GM23338 (cell line): ENCODE results near the gene MRNIP. TPM values are rescaled to one million over a fixed set of nuclear protein-coding genes. Genes with fewer than 3 reads are reported as not detected.

Experiments used
- ATAC-seq: fragments of 200-7000 bp; cut with Tn5 transposase; 3 replicates; pipeline ENCODE4 v1.9.1; 2020
- DNase-seq: peaks from one replicate; pipeline ENCODE4 v3.0.0-alpha.2; 2015; ENCODE audit warnings: low spot score
- H2AFZ ChIP-seq: fragments of 200-600 bp; sonication (generic); 2 replicates; pipeline ENCODE4 v1.8.0; 2016; ENCODE audit warnings: antibody characterized with exemption, mild to moderate bottlenecking, moderate library complexity
- H3F3A ChIP-seq: fragments of 200-600 bp; sonication (generic); replicated peaks from 2 replicates; pipeline ENCODE4 v1.8.0; 2017; ENCODE audit warnings: antibody characterized with exemption, mixed run types, low read depth
- H3K27ac ChIP-seq: fragments of 200-600 bp; sonication (generic); 2 replicates; pipeline ENCODE4 v1.6.1; 2016; ENCODE audit warnings: low read depth
- H3K27me3 ChIP-seq: fragments of 200-600 bp; sonication (generic); 2 replicates; pipeline ENCODE4 v1.8.0; 2016; ENCODE audit warnings: mild to moderate bottlenecking, mixed run types, moderate library complexity; ENCODE audit not compliant: insufficient read depth
- H3K36me3 ChIP-seq: fragments of 200-600 bp; sonication (generic); 2 replicates; pipeline ENCODE4 v1.8.0; 2016; ENCODE audit warnings: mild to moderate bottlenecking; ENCODE audit not compliant: insufficient read depth
- H3K4me1 ChIP-seq: fragments of 200-600 bp; sonication (generic); 2 replicates; pipeline ENCODE4 v1.8.0; 2016; ENCODE audit warnings: mild to moderate bottlenecking, moderate library complexity; ENCODE audit not compliant: insufficient read depth
- H3K4me2 ChIP-seq: fragments of 200-600 bp; sonication (generic); 2 replicates; pipeline ENCODE4 v1.7.1; 2017; ENCODE audit warnings: mixed run types
- H3K4me3 ChIP-seq: fragments of 200-600 bp; sonication (generic); 2 replicates; pipeline ENCODE4 v1.6.1; 2016; ENCODE audit warnings: mixed run types
- H3K79me2 ChIP-seq: fragments of 200-600 bp; sonication (generic); replicated peaks from 2 replicates; pipeline ENCODE4 v1.8.0; 2017; ENCODE audit warnings: mild to moderate bottlenecking; ENCODE audit not compliant: insufficient read depth
- H3K9me2 ChIP-seq: fragments of 200-600 bp; sonication (generic); 2 replicates; pipeline ENCODE4 v1.8.0; 2017; ENCODE audit not compliant: insufficient read depth
- H4K20me1 ChIP-seq: fragments of 200-600 bp; sonication (generic); replicated peaks from 2 replicates; pipeline ENCODE4 v1.8.0; 2017; ENCODE audit warnings: mild to moderate bottlenecking; ENCODE audit not compliant: insufficient read depth
- H3K27ac Mint-ChIP-seq: 2 replicates; pipeline ENCODE4 v1.8.0; 2020; ENCODE audit warnings: inconsistent platforms, mild to moderate bottlenecking, moderate library complexity, mixed read lengths
- H3K27me3 Mint-ChIP-seq: 3 replicates; pipeline ENCODE4 v1.8.0; 2022; ENCODE audit warnings: low read depth, mild to moderate bottlenecking, moderate library complexity, mixed read lengths, inconsistent platforms; ENCODE audit not compliant: insufficient read depth, poor library complexity
- H3K36me3 Mint-ChIP-seq: 3 replicates; pipeline ENCODE4 v1.8.0; 2021; ENCODE audit warnings: low read depth, mild to moderate bottlenecking, inconsistent platforms, moderate library complexity, mixed read lengths
- H3K4me1 Mint-ChIP-seq: 3 replicates; pipeline ENCODE4 v1.8.0; 2020; ENCODE audit warnings: mild to moderate bottlenecking, inconsistent platforms, mixed read lengths
- H3K4me3 Mint-ChIP-seq: 3 replicates; pipeline ENCODE4 v1.8.0; 2021; ENCODE audit warnings: moderate library complexity, mild to moderate bottlenecking, inconsistent platforms, mixed read lengths
- H3K9me3 Mint-ChIP-seq: 3 replicates; pipeline ENCODE4 v1.8.0; 2020; ENCODE audit warnings: moderate library complexity, mild to moderate bottlenecking, inconsistent platforms, mixed read lengths
- CTCF ChIP-seq, 2 experiments: fragments of 200-600 bp in 1 of 2; sonication (generic) in 1 of 2; conservative IDR thresholded peaks; 2 replicates each; pipeline versions ENCODE4 v1.5.1 to v1.6.1; 2016 to 2017; ENCODE audit warnings: antibody characterized with exemption in 2 of 2, low read depth in 2 of 2, mild to moderate bottlenecking in 2 of 2, moderate library complexity in 1 of 2
- ETS1 ChIP-seq: IDR thresholded peaks from 2 replicates; pipeline ENCODE4 v1.6.1; 2016; ENCODE audit warnings: antibody characterized with exemption
- NANOG ChIP-seq: IDR thresholded peaks from 2 replicates; pipeline ENCODE4 v1.6.1; 2016; ENCODE audit warnings: antibody characterized with exemption, borderline replicate concordance
- POLR2AphosphoS5 ChIP-seq: IDR thresholded peaks from 2 replicates; pipeline ENCODE4 v1.6.1; 2016; ENCODE audit warnings: antibody characterized with exemption, low read depth
- ZNF114 ChIP-seq: fragments of 250-450 bp; sonication (Bioruptor Pico); IDR thresholded peaks from 2 replicates; pipeline ENCODE4 v1.5.0; 2020; ENCODE audit warnings: mild to moderate bottlenecking, moderate library complexity
- ZNF331 ChIP-seq: fragments of 250-450 bp; sonication (Bioruptor Pico); IDR thresholded peaks from 2 replicates; pipeline ENCODE4 v1.5.0; 2020; ENCODE audit warnings: low read depth, mild to moderate bottlenecking, moderate library complexity
- polyA plus RNA-seq: library from polyadenylated mRNA; unstranded; fragments of >200 nt; fragmentation: Nextera tagmentation; extraction: Ambion mirVana; gene quantifications from 2 replicates; pipeline ENCODE4 v1.2.1, GENCODE V29; 2016
- total RNA-seq: library from RNA; depleted of rRNA; stranded (reverse); fragments of >200 nt; shearing (Covaris generic); gene quantifications from 2 replicates; pipeline ENCODE4 v1.2.3, GENCODE V29; 2014

MRNIP gene
- total and polyA plus RNA-seq, 2 experiments from 2014 or later, result 18.2 to 34.4 TPM

DNA sequence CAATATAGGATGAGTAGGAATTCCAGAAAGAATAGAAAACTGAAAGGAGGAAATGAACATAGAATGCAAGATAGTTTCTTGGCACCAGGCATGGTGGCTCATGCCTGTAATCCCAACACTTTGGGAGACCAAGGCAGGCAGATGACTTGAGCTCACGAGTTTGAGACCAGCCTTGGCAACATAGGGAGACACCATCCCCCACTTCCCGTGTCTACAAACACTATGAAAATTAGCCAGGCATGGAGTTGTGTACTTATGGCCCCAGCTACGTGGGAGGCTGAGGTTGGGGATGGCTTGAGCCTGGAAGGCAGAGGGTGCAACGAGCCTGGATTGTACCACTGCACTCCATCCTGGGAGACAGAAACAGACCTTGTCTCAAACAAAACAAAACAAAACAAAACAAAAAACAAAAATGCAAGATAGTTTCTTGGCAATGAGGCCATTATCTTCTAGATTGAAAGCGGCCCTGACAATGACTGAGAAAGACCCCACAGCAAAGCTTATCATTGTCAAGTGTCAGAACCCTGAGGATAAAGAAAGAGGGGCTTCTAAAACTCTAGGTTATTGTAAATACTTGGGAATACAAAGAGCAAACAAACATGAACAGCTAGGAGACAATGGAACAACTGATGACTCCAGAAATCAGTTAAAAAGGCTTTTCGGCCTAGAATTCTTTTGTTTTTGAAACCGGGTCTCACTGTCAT is 28.7 kb downstream of the MRNIP start:
- peaks cover 4% of the 10 kb centered on the region; the same call in 2 of the 3 replicates for H3K9me3 Mint-ChIP-seq
- TF ChIP-seq ZNF114 (no peak), ETS1 (no peak), CTCF (conservative IDR thresholded peaks at IDR 0.05; ENCODE audit: low read depth in 2 of 2) (no peak), POLR2AphosphoS5 (no peak), NANOG (no peak), ZNF331 (CRISPR knock-in tag) (no peak)
- H3K79me2 ChIP-seq, result no peaks in the 10 kb centered on the region
- H3K27ac ChIP-seq, result 0 out of 2 replicates have a peak overlapping the region, but pooled peaks have one; percentile 57
- H3K4me1 Mint-ChIP-seq, result peaks cover 24% of the 10 kb centered on the region
- no peaks in the 10 kb centered on the region for H3K27me3 ChIP-seq
- H4K20me1 ChIP-seq, result peaks cover 24% of the 10 kb centered on the region
- no peak overlapping the region for H3K4me3 Mint-ChIP-seq
- no peaks in the 10 kb centered on the region for H3K9me2 ChIP-seq
- peaks cover 33% of the 10 kb centered on the region for H3K36me3 ChIP-seq
- peaks cover 21% of the 10 kb centered on the region for H3F3A ChIP-seq
- H2AFZ ChIP-seq, result no peak overlapping the region
- no peak for DNase-seq
- no peak for ATAC-seq
- peaks cover 18% of the 10 kb centered on the region for H3K27me3 Mint-ChIP-seq
- H3K4me1 ChIP-seq, result peaks cover 23% of the 10 kb centered on the region
- H3K36me3 Mint-ChIP-seq, result peaks cover 98% of the 10 kb centered on the region
- no peak overlapping the region for H3K4me2 ChIP-seq
- H3K27ac Mint-ChIP-seq, result no peak overlapping the region
- H3K4me3 ChIP-seq, result no peak overlapping the region

- no peaks in the 10 kb centered on the region for H3K9me2 ChIP-seq
- no peak overlapping the region for H3K4me3 ChIP-seq
- no peaks in the 10 kb centered on the region for H3K27me3 ChIP-seq
- Mint-ChIP-seq H3K9me3 (peaks cover 4% of the 10 kb centered on the region; the same call in 2 of the 3 replicates), H3K36me3 (peaks cover 100% of the 10 kb centered on the region), H3K27me3 (peaks cover 20% of the 10 kb centered on the region), H3K4me3 (peak overlapping the region; percentile 35; the same call in 1 of the 3 replicates), H3K27ac (peak overlapping the region; percentile 78), H3K4me1 (peaks cover 24% of the 10 kb centered on the region)
- H3K4me1 ChIP-seq, result peaks cover 23% of the 10 kb centered on the region
- H3K79me2 ChIP-seq, result no peaks in the 10 kb centered on the region
- peak overlapping the region; percentile 54; the same call in 1 of the 2 replicates for H3K4me2 ChIP-seq
- H3F3A ChIP-seq, result peaks cover 26% of the 10 kb centered on the region
- H3K36me3 ChIP-seq, result peaks cover 41% of the 10 kb centered on the region
- peaks cover 24% of the 10 kb centered on the region for H4K20me1 ChIP-seq
- ATAC-seq (peak; percentile 39), DNase-seq (no peak)
- TF ChIP-seq CTCF (conservative IDR thresholded peaks at IDR 0.05; ENCODE audit: low read depth in 2 of 2) (no peak), ETS1 (no peak)
- peak overlapping the region; percentile 57 for H3K27ac ChIP-seq
- H2AFZ ChIP-seq, result no peak overlapping the region
These were observed 29.7 kb downstream of the MRNIP start for GRCh38 chr5:179828756-179829421.
